BE2C (cell line): Measurements from ENCODE around the gene SLC44A5.

Experiments
- DNase-seq: peaks from one replicate; pipeline ENCODE4 v3.0.0-alpha.2; 2020
- H3K27me3 ChIP-seq: fragments of 250-450 bp; sonication (Bioruptor Pico); 2 replicates; pipeline ENCODE4 v1.5.1; 2020; ENCODE audit warnings: mild to moderate bottlenecking
- H3K36me3 ChIP-seq: fragments of 250-450 bp; sonication (Bioruptor Pico); 2 replicates; pipeline ENCODE4 v1.5.1; 2020; ENCODE audit warnings: mild to moderate bottlenecking
- H3K4me1 ChIP-seq: fragments of 250-450 bp; sonication (Bioruptor Pico); 2 replicates; pipeline ENCODE4 v1.5.1; 2020
- H3K4me3 ChIP-seq: 2 replicates; pipeline ENCODE4 v1.5.1; 2011; ENCODE audit warnings: low read depth, low read length
- H3K9me3 ChIP-seq: fragments of 250-450 bp; sonication (Bioruptor Pico); 2 replicates; pipeline ENCODE4 v1.5.1; 2020
- TF ChIP-seq, protein P1 (sequence below): IDR thresholded peaks from 2 replicates; pipeline ENCODE4 v1.5.1; 2012; ENCODE audit warnings: mild to moderate bottlenecking, low read depth, low read length

SLC44A5 gene

DNA sequence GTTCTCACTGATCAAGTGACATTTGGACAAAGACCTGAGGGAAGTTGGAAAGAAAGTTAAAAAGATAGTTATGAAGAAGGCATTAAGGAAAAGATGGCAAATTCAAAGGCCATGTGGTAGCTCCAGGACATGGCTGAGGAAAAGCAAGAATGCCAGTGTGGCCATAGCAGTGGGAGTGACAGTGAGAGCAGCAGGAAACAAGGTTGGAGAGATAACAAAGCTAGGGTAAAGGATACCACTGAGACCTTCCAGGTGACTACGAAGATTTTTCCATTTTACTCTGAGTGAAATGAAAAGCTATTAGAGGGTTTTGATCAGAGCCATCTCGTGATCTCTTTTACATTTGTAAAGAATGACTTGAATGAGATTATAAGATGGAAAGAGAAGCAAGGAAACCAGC lies 170.6 kb downstream of the SLC44A5 start:
- TF ChIP-seq, protein P1, sequence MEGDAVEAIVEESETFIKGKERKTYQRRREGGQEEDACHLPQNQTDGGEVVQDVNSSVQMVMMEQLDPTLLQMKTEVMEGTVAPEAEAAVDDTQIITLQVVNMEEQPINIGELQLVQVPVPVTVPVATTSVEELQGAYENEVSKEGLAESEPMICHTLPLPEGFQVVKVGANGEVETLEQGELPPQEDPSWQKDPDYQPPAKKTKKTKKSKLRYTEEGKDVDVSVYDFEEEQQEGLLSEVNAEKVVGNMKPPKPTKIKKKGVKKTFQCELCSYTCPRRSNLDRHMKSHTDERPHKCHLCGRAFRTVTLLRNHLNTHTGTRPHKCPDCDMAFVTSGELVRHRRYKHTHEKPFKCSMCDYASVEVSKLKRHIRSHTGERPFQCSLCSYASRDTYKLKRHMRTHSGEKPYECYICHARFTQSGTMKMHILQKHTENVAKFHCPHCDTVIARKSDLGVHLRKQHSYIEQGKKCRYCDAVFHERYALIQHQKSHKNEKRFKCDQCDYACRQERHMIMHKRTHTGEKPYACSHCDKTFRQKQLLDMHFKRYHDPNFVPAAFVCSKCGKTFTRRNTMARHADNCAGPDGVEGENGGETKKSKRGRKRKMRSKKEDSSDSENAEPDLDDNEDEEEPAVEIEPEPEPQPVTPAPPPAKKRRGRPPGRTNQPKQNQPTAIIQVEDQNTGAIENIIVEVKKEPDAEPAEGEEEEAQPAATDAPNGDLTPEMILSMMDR, result no peak

DNA sequence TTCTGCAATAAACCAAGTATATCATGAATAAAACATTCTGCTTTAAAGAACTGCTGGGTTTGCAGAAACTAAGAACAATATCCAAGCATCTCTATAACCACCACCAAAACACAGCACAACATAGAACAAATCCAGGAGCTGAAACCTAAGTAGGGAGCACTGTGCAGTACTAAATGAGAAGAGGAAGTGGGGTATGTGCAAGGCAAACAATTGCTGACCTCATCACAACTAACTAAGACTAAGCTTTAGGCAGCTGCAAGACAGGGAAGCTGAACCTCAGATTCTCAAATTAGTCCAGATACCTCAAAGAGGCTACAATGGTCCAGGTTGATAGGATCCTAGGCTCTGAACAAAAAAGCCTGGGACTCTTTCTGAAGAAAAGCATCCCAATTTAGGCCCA lies 172.6 kb downstream of the SLC44A5 start:
- DNase-seq, result no peak
- Histone ChIP-seq H3K36me3 (no peaks in the 10 kb centered on the region), H3K9me3 (no peaks in the 10 kb centered on the region), H3K4me3 (no peak overlapping the region), H3K4me1 (no peaks in the 10 kb centered on the region), H3K27me3 (no peaks in the 10 kb centered on the region)
- TF ChIP-seq, protein P1, result no peak

More for the DNA sequence above, 170.6 kb downstream of the SLC44A5 start:
- H3K4me3 ChIP-seq, result no peak overlapping the region
- no peaks in the 10 kb centered on the region for H3K27me3 ChIP-seq
- H3K9me3 ChIP-seq, result no peaks in the 10 kb centered on the region
- no peaks in the 10 kb centered on the region for H3K4me1 ChIP-seq
- no peak for DNase-seq
- H3K36me3 ChIP-seq, result no peaks in the 10 kb centered on the region

DNA sequence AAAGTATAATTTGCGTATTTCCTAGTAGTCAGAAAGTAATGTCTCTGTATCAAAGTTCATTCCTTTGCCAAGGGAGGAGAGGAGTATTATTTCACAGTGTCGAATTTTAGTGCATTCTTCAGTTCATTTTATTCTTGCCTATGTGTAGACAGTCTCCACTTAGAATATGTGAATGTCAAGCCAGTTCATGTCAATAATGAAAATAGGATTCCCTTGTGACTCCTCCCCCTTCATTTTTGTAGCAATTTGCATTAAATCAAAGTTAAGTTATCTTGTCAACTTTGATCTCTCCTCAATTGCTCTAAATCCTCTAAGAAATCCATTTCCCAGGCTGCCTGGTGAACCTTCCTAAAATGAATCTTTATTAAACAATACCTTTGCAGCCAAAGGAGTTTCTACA lies 179.1 kb downstream of the SLC44A5 start:
- Histone ChIP-seq H3K4me1 (no peaks in the 10 kb centered on the region), H3K36me3 (no peaks in the 10 kb centered on the region), H3K9me3 (no peaks in the 10 kb centered on the region), H3K4me3 (no peak overlapping the region), H3K27me3 (no peaks in the 10 kb centered on the region)
- TF ChIP-seq, protein P1, result no peak
- no peak for DNase-seq

DNA sequence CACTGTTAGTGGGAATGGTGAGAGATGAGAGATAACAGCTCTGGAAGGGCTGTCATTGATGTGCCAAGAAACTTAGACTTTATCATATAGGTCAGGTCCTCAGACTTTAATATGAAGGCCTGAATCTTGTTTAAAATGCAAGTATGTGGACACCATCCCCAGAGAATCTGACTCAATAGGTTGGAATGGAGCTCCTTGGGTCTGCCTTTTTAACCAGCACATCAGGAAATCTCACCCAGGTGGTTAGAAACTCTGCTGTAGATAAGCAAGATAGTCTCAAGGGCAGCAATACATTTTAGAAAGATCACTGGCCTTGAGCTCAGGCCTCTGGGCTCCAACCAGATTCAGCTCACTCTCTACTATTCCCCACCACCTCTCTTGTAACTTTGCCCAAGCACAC lies 180.4 kb downstream of the SLC44A5 start:
- Histone ChIP-seq H3K27me3 (no peaks in the 10 kb centered on the region), H3K36me3 (no peaks in the 10 kb centered on the region), H3K9me3 (no peaks in the 10 kb centered on the region), H3K4me1 (no peaks in the 10 kb centered on the region), H3K4me3 (no peak overlapping the region)
- TF ChIP-seq, protein P1, result no peak
- DNase-seq, result no peak

DNA sequence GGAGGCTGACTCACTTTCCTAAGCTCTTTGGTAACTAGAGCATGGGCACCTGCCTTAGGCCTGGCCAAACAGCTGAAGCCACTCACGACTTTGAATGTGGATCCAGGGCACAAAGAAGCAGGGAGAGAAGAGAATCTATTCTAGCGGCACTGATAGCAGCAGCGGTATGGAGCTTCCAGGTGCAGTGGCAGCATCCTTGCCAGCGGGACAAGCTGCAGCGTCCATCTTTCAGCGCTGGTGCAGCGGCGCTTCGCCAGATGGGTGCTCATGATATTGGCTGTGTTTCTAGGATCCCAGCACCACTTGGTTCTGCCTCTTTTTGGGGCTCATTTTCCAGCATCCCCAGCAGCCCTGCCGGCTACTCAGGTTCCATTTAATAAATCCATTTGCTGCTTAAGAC lies 184.2 kb downstream of the SLC44A5 start:
- Histone ChIP-seq H3K4me3 (no peak overlapping the region), H3K4me1 (no peaks in the 10 kb centered on the region), H3K27me3 (no peaks in the 10 kb centered on the region), H3K36me3 (no peaks in the 10 kb centered on the region), H3K9me3 (no peaks in the 10 kb centered on the region)
- DNase-seq, result no peak
- TF ChIP-seq, protein P1, result no peak

DNA sequence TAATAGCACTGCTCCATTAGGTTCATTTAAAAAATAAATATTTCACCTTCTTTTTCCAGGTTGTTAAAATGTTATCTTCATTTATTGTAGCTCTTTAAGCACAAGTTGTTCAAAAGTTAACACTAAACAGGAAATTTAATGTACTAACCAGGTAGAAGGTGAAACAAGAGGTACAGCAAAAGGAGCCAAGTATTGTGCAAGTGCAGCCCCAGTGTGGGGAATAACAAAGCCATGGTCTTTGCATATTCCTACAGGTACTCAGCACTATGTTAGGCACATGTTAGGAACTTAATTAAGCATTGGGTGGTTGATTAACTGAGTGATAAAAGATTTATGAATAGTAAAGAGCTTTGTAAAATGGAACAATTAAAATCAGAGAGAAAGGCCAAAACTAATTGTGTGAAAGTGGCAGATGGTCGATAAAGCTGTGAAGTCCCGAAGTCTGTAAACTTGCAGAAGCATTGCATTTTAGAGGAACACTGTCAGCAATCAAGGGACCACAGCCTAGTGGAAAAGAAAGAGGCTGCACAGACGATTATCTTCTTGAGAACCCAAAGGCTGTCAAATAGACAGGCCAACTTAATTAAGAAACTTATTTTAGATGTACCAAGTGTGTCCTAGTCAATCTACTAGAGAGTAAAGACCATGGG lies 185.8 kb downstream of the SLC44A5 start:
- Histone ChIP-seq H3K9me3 (no peaks in the 10 kb centered on the region), H3K4me1 (no peaks in the 10 kb centered on the region), H3K36me3 (no peaks in the 10 kb centered on the region), H3K27me3 (no peaks in the 10 kb centered on the region), H3K4me3 (no peak overlapping the region)
- no peak for DNase-seq
- TF ChIP-seq, protein P1, result no peak
